ENCODE data around the gene GPX2.

The GPX2 gene

DNA sequence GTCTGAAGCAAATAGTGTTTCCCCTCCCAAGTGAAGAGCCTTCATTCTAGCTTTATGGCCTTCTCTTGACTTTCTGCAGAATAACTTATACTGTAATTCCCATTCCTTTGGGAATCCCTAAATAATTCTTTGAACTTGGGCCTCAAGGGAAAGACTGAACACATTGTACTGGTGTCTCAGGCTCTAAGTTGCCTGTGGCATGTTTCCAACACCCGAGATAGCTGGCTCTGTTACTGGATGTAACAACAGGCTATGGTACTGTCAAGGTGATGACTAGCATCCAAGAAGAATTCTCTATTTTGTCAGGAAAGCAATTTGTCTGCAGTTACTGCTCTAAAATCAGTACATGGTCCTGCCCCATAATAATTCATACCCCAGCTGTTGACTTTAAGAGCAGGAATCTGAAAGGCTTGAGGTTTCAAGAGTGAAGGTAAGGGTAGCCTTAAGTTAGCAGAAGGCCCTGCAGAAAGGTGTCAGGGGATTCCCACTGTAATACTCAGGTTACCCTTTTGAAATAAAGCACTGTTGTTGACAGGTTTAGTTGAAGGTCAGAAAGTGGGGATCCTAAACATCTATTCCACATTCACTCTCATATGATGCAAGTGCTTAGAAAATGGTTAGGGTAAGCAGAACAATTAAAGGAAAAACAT is 5.2 kb downstream of the GPX2 start:
- FAIRE-seq (no peak), DNase-seq (ENCODE audit: insufficient read length) (no peak)
- TF ChIP-seq POLR2A (IDR thresholded peaks at IDR 0.05; ENCODE audit: low read depth, low read length) (no peak), TAF1 (IDR thresholded peaks at IDR 0.05; ENCODE audit: borderline replicate concordance, low read depth, low read length) (no peak), POLR2AphosphoS5 (IDR thresholded peaks at IDR 0.05; ENCODE audit: low read depth, low read length) (no peak)

DNA sequence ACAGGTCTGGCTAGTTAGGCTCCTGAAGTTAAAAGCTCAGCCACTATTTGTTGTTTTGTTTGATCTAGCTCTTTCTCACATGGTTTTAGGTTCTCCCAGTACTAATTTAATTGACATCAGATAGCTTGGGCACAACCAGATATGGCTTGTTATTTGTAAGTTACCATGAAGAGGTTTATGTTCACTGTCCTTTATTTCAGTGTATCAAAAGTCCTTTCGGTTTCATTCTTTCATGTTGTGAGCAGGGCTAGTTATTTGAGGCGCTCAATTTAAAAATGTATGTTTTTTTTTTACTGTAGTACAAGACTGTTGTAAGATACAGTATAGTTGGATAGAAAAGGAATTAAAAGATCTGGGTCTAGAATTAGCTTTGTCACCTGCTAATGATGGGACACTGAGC is 7.0 kb downstream of the GPX2 start:
- TF ChIP-seq POLR2A (IDR thresholded peaks at IDR 0.05; ENCODE audit: low read depth, low read length), result no peak
- no peak for TF ChIP-seq TAF1 (IDR thresholded peaks at IDR 0.05; ENCODE audit: borderline replicate concordance, low read depth, low read length)
- TF ChIP-seq POLR2AphosphoS5 (IDR thresholded peaks at IDR 0.05; ENCODE audit: low read depth, low read length), result no peak
- DNase-seq (ENCODE audit: insufficient read length), result no peak
- FAIRE-seq, result no peak

DNA sequence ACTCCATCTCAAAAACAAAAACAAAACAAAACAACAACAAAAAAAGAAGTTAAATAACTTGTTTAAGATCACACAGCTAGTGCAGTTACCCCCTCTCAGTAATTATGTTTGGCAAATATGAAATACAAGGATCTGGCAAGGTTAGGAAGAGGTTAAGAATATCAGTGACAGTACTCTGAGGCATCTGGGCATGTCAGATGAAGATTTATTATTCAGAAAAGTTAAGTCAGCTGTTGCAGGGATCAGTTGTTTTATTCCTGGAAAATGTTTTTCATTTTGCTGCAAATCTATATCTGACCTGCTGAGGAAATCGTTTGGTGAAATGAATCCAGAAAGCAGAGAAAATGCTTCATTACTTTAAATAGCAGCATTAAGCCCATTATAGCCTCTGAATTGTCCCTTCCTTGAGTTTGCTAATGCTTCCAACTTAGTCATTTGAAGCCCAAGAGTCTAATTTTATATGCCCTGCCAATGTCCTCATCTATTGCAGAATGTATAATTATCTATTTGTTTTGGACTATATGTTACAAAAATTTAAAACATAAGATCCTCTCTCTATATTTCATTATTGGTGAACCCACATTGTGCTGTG is 8.1 kb downstream of the GPX2 start:
- FAIRE-seq, result no peak
- TF ChIP-seq POLR2AphosphoS5 (IDR thresholded peaks at IDR 0.05; ENCODE audit: low read depth, low read length) (no peak), POLR2A (IDR thresholded peaks at IDR 0.05; ENCODE audit: low read depth, low read length) (no peak), TAF1 (IDR thresholded peaks at IDR 0.05; ENCODE audit: borderline replicate concordance, low read depth, low read length) (no peak)
- DNase-seq (ENCODE audit: insufficient read length), result no peak

DNA sequence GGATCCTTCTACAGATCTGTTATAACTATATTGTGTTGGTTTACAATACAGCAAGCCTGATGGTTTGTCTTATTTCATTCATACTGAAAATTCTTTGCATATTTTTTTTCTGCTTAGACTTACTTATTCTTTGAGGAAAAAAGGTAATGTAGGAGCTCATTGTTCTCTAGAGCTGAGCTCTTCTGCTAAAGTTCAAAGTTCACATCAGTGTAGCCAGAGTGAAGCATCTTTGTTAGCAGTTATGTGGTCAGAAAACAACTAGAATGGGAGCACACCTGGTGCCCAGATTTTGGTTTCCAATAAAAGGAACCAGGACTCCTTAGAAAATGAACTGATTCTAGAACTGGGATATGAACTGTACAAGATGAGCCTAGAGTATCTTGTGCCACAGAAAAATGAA is 10.3 kb downstream of the GPX2 start:
- DNase-seq (ENCODE audit: insufficient read length) (no peak), FAIRE-seq (no peak)
- no peak for TF ChIP-seq TAF1 (IDR thresholded peaks at IDR 0.05; ENCODE audit: borderline replicate concordance, low read depth, low read length)
- no peak for TF ChIP-seq POLR2A (IDR thresholded peaks at IDR 0.05; ENCODE audit: low read depth, low read length)
- no peak for TF ChIP-seq POLR2AphosphoS5 (IDR thresholded peaks at IDR 0.05; ENCODE audit: low read depth, low read length)

DNA sequence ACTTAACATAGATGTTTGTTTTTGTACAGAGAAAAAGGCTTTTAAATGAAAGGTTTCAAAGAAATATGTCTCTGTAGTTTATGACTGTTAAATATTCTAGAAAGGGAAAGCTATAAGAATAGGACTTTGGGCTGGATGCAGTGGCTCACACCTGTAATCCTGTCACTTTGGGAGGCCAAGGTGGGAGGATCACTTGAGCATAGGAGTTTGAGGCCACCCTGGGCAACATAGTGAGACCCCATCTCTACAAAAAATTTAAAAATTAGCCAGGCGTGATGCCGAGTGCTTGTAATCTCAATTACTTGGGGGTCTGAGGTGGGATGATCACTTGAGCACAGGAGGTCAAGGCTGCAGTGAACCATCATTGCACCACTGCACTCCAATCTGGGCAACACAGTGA is 11.4 kb downstream of the GPX2 start:
- FAIRE-seq (no peak), DNase-seq (ENCODE audit: insufficient read length) (no peak)
- no peak for TF ChIP-seq TAF1 (IDR thresholded peaks at IDR 0.05; ENCODE audit: borderline replicate concordance, low read depth, low read length)
- no peak for TF ChIP-seq POLR2AphosphoS5 (IDR thresholded peaks at IDR 0.05; ENCODE audit: low read depth, low read length)
- TF ChIP-seq POLR2A (IDR thresholded peaks at IDR 0.05; ENCODE audit: low read depth, low read length), result no peak

DNA sequence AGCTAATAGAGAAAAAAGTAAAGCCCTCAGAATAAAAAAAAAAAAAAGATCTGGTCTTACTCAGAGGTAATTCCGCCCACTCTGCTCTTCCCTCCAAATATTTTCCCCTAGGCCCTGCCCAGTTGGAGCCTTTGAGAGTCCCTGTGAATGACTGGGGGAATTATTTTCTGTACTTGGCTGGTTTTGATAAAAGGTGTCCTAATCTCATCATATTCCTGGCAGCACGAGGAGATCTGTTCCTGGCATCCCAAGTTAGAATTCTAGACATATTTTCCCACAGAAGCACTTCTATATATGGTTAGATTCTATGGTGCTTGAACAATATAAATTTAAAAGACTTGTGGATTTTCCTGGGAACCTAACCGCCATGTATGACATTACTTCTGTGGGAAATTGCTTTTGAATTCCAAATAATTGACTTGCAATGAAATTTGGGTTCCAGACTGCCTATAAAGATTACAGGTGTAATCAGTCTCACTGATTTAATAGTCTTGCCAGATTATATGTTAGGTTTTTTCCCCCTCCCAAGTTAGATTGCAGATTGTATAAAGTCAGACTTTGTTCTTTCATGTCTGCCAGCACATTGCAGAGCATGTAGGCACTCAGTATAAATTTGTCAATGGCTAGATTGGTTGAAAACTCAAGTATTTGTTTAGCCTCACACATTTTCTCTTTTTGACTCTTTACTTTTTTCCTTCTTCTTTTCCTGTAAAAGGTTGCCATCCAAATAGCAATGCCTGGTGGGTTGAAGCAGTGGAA is 12.3 kb downstream of the GPX2 start:
- FAIRE-seq (no peak), DNase-seq (ENCODE audit: insufficient read length) (no peak)
- TF ChIP-seq POLR2AphosphoS5 (IDR thresholded peaks at IDR 0.05; ENCODE audit: low read depth, low read length) (no peak), TAF1 (IDR thresholded peaks at IDR 0.05; ENCODE audit: borderline replicate concordance, low read depth, low read length) (no peak)

DNA sequence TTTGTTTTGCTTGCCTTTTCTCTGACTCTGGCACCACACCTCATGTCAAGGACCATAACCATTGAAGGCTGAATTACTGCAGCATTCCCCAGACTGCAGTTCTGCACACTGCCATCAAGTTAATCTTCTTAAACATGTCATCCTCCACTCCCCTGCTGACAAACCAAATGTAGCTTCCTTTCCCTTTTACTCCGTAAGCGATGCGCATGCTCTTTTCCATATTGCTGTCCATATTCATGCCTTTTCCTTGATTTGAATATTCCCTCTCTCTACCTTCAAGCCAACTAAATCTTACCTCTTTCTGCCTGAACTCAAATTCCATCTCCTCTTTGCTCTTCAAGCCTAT is 13.6 kb downstream of the GPX2 start:
- FAIRE-seq (no peak), DNase-seq (ENCODE audit: insufficient read length) (no peak)
- TF ChIP-seq POLR2A (IDR thresholded peaks at IDR 0.05; ENCODE audit: low read depth, low read length) (no peak), POLR2AphosphoS5 (IDR thresholded peaks at IDR 0.05; ENCODE audit: low read depth, low read length) (no peak), TAF1 (IDR thresholded peaks at IDR 0.05; ENCODE audit: borderline replicate concordance, low read depth, low read length) (no peak)

DNA sequence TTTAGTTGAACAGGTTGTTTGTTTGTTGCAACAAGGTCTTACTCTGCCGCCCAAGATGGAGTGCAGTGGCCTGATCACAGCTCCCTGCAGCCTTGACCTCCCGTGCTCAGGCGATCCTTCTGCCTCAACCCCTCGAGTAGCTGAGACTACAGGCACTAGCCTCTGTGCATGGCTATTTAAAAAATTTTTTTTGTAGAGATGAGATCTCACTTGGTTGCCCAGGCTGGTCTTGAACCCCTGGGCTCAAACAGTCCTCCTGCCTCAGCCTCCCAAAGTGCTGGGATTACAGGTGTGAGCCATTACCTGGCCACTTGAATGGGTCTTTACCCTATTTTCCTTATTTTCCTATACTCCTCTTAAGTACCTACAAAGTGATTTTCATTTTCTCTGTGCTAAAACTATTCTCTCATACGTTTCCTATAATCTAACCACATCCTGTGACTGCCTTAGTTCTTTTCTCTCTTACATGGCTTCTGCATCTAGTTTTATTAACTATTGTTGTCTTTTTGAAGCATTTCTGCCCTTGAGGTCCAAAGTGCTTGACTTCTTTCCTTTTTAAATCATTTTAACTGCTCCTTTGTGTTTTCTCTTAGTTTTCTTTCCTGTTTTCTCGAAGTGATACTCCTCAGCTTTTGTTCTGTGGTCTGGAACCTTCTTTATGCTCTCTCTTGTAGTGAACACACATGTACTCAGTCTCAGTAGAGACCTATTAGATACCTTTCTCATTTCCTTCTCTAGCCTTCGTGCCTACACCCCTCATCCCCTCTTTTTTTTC is 14.1 kb downstream of the GPX2 start:
- FAIRE-seq (peak; percentile 92), DNase-seq (ENCODE audit: insufficient read length) (no peak)
- TF ChIP-seq POLR2A (IDR thresholded peaks at IDR 0.05; ENCODE audit: low read depth, low read length) (no peak), TAF1 (IDR thresholded peaks at IDR 0.05; ENCODE audit: borderline replicate concordance, low read depth, low read length) (no peak), POLR2AphosphoS5 (IDR thresholded peaks at IDR 0.05; ENCODE audit: low read depth, low read length) (no peak)

DNA sequence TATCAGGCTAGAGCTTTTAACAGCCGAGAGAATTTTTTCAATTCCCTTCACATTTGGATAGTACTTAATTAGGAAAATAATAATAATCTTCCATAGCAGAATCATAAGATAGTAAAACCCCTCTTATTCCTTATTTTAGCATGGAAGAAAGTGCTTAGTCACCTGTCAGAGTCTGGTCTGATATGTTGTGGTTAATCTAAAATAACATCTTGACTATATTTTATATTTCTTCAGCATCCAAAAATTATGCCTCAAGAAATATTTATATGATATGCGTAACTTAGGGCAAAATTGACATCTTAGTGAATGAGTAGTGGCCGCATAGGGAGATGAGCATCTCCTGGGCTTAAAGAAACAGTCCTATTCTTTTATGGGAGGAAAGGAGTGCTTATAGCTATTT is 15.5 kb downstream of the GPX2 start:
- TF ChIP-seq POLR2AphosphoS5 (IDR thresholded peaks at IDR 0.05; ENCODE audit: low read depth, low read length) (no peak), POLR2A (IDR thresholded peaks at IDR 0.05; ENCODE audit: low read depth, low read length) (no peak), TAF1 (IDR thresholded peaks at IDR 0.05; ENCODE audit: borderline replicate concordance, low read depth, low read length) (no peak)
- DNase-seq (ENCODE audit: insufficient read length) (no peak), FAIRE-seq (peak; percentile 56)

DNA sequence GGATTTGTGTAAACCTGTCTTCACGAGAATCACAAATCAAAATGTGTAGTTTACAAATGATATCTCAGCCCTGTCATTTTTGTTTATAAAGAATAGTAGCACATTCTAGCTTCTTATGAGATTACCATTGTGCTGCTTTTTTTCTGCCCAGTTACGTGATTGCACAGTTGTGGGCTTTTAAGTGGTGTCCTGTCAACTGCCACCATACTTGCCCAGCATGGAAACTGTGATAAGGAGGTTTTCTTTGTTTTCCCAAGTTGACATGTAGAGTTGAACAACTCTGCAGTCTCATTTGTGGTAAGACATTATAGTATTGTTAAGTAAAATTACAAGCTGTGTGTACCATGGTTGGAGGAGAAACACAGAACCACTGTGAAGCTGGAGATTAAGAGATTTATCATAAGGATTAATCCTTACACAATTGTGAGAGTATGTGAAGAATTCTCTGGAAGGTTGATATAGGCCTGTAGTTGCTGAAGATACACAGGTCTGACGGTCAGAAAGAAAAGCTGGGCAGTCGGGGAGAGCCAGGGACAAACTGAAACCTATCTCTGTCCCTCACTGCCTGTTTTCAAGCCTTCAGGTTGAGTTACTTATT is 16.0 kb downstream of the GPX2 start:
- no peak for TF ChIP-seq POLR2AphosphoS5 (IDR thresholded peaks at IDR 0.05; ENCODE audit: low read depth, low read length)
- no peak for TF ChIP-seq POLR2A (IDR thresholded peaks at IDR 0.05; ENCODE audit: low read depth, low read length)
- TF ChIP-seq TAF1 (IDR thresholded peaks at IDR 0.05; ENCODE audit: borderline replicate concordance, low read depth, low read length), result no peak
- DNase-seq (ENCODE audit: insufficient read length) (no peak), FAIRE-seq (no peak)

DNA sequence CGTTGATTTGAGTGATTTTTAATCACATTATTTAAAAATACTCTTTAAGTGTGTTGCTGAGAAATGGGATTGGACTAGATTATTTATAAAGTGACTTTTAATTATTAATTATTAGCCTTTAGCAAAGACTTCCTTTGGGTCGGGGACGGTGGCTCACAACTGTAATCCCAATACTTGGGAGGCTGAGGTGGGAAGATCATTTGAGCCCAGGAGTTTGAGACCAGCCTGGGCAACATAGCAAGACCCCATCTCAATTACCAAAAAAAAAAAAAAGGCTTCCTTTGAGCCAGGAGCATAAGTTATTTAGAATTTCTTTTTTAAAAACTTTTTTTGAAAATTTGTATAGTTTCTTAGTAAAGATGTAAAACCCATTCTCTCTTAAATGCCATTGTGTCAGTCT is 19.5 kb downstream of the GPX2 start:
- DNase-seq (ENCODE audit: insufficient read length) (no peak), FAIRE-seq (no peak)
- TF ChIP-seq TAF1 (IDR thresholded peaks at IDR 0.05; ENCODE audit: borderline replicate concordance, low read depth, low read length) (no peak), POLR2A (IDR thresholded peaks at IDR 0.05; ENCODE audit: low read depth, low read length) (no peak), POLR2AphosphoS5 (IDR thresholded peaks at IDR 0.05; ENCODE audit: low read depth, low read length) (no peak)

Measured in GM12892 (cell line).